GM21381 (cell line): ENCODE measurements around the gene MT1H.
"Not testable (repeated sequence)": the region's sequence is repeated elsewhere in the genome, so short reads cannot be mapped to it uniquely, and the experiment has no call there.

Experiments used
- ATAC-seq: cut with Tn5 transposase; IDR thresholded peaks from one replicate; pipeline ENCODE4 v1.9.1; 2021; ENCODE audit warnings: mild to moderate bottlenecking, moderate library complexity; ENCODE audit not compliant: unreplicated experiment

MT1H gene

DNA sequence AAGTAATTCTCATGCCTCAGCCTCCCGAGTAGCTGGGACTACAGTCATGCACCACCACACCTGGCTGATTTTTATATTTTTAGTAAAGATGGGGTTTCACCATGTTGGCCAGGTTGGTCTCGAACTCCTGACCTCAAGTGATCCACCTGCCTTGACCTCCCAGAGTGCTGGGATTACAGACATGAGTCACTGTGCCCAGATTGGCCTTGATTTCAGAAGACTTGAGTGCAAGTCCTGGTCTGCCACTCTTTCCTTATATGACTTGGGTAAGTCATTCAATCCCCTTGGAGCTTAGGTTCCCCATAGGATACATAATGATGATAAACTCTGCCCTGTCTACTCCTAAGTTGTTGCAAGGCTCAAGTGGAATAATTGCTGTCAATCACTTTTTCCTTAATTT is 47.9 kb downstream of the MT1H start:
- not testable (repeated sequence) for ATAC-seq
